Osteoblast (primary cell): ENCODE data around the gene NOS1AP. TPM values are rescaled to one million over a fixed set of nuclear protein-coding genes. Genes with fewer than 3 reads are reported as not detected.

Experiments
- DNase-seq: peaks from one replicate; pipeline ENCODE4 v3.0.0; 2011; ENCODE audit warnings: low spot score, mixed read lengths; ENCODE audit not compliant: insufficient read length; ENCODE audit errors: missing footprints
- H2AFZ ChIP-seq: 2 replicates; pipeline ENCODE4 v1.6.0; 2011; ENCODE audit warnings: mild to moderate bottlenecking, low read length
- H3K27ac ChIP-seq: 2 replicates; pipeline ENCODE4 v1.5.1; 2011; ENCODE audit warnings: mild to moderate bottlenecking, low read depth, low read length, moderate library complexity
- H3K27me3 ChIP-seq: 2 replicates; pipeline ENCODE4 v1.6.0; 2012; ENCODE audit warnings: mild to moderate bottlenecking, control low read depth, inconsistent platforms, low read length, moderate library complexity; ENCODE audit not compliant: insufficient read depth
- H3K36me3 ChIP-seq: 2 replicates; pipeline ENCODE4 v1.5.1; 2011; ENCODE audit warnings: mild to moderate bottlenecking, low read length, control low read depth, moderate library complexity; ENCODE audit not compliant: insufficient read depth
- H3K4me1 ChIP-seq: 2 replicates; pipeline ENCODE4 v1.5.1; 2011; ENCODE audit warnings: mild to moderate bottlenecking, low read length, control low read depth, moderate library complexity; ENCODE audit not compliant: insufficient read depth
- H3K4me2 ChIP-seq: 2 replicates; pipeline ENCODE4 v1.6.0; 2011; ENCODE audit warnings: mild to moderate bottlenecking, low read length; ENCODE audit not compliant: insufficient read depth
- H3K4me3 ChIP-seq: fragments of 200-600 bp; sonication (generic); 3 replicates; pipeline ENCODE4 v1.5.1; 2012; ENCODE audit warnings: mild to moderate bottlenecking, low read length, inconsistent platforms; ENCODE audit not compliant: insufficient read depth
- H3K79me2 ChIP-seq: 2 replicates; pipeline ENCODE4 v1.6.0; 2012; ENCODE audit warnings: mild to moderate bottlenecking, low read length, control low read depth, inconsistent platforms; ENCODE audit not compliant: insufficient read depth
- H3K9me3 ChIP-seq: 2 replicates; pipeline ENCODE4 v1.5.1; 2011; ENCODE audit warnings: low read depth, low read length, control low read depth
- H4K20me1 ChIP-seq: 2 replicates; pipeline ENCODE4 v1.6.0; 2012; ENCODE audit warnings: mild to moderate bottlenecking, low read length, control low read depth; ENCODE audit not compliant: insufficient read depth
- CTCF ChIP-seq: IDR thresholded peaks from 2 replicates; pipeline ENCODE4 v1.5.1; 2011; ENCODE audit warnings: mild to moderate bottlenecking, low read depth, low read length, moderate library complexity; ENCODE audit errors: extremely low read depth
- total RNA-seq: library from RNA; depleted of rRNA; stranded (reverse); fragments of >200 nt; gene quantifications from 2 replicates; pipeline ENCODE4 v1.2.3, GENCODE V29; 2012

Gene NOS1AP
- total RNA-seq, 1 donor: not detected

GRCh38 chr1:162279136-162279498, 209.6 kb downstream of the NOS1AP start:
- DNase-seq: no peak
- H3K4me3 ChIP-seq: no peak overlapping the region
- H3K36me3 ChIP-seq: no peaks in the 10 kb centered on the region
- H4K20me1 ChIP-seq: no peaks in the 10 kb centered on the region
- TF ChIP-seq CTCF: no peak
- no peaks in the 10 kb centered on the region for H3K4me1 ChIP-seq
- no peak overlapping the region for H3K27ac ChIP-seq
- H2AFZ ChIP-seq: no peak overlapping the region
- H3K27me3 ChIP-seq: peaks cover 27% of the 10 kb centered on the region
- no peak overlapping the region for H3K4me2 ChIP-seq
- H3K9me3 ChIP-seq: no peaks in the 10 kb centered on the region
- no peaks in the 10 kb centered on the region for H3K79me2 ChIP-seq

GRCh38 chr1:162281426-162281825, 211.9 kb downstream of the NOS1AP start:
- Histone ChIP-seq H3K79me2 (no peaks in the 10 kb centered on the region), H2AFZ (no peak overlapping the region), H3K27ac (no peak overlapping the region), H3K4me3 (no peak overlapping the region), H3K4me2 (no peak overlapping the region), H3K9me3 (no peaks in the 10 kb centered on the region), H3K27me3 (peaks cover 33% of the 10 kb centered on the region), H4K20me1 (no peaks in the 10 kb centered on the region), H3K36me3 (no peaks in the 10 kb centered on the region), H3K4me1 (no peaks in the 10 kb centered on the region)
- DNase-seq: no peak
- TF ChIP-seq CTCF: no peak

- no peaks in the 10 kb centered on the region for H3K4me1 ChIP-seq
- peaks cover 26% of the 10 kb centered on the region for H3K27me3 ChIP-seq
- no peak overlapping the region for H3K27ac ChIP-seq
- no peaks in the 10 kb centered on the region for H3K79me2 ChIP-seq
- H2AFZ ChIP-seq: no peak overlapping the region
- no peak overlapping the region for H3K4me2 ChIP-seq
- no peaks in the 10 kb centered on the region for H3K36me3 ChIP-seq
- DNase-seq: no peak
- no peaks in the 10 kb centered on the region for H3K9me3 ChIP-seq
- no peaks in the 10 kb centered on the region for H4K20me1 ChIP-seq
- no peak for TF ChIP-seq CTCF
- no peak overlapping the region for H3K4me3 ChIP-seq
Measured at GRCh38 chr1:162283657-162284056, 214.2 kb downstream of the NOS1AP start.

GRCh38 chr1:162284206-162284955, 214.9 kb downstream of the NOS1AP start:
- H3K27me3 ChIP-seq: peaks cover 26% of the 10 kb centered on the region
- H3K4me2 ChIP-seq: no peak overlapping the region
- peak; percentile 63 for DNase-seq
- TF ChIP-seq CTCF: no peak
- H3K4me3 ChIP-seq: no peak overlapping the region
- H3K27ac ChIP-seq: no peak overlapping the region
- H4K20me1 ChIP-seq: no peaks in the 10 kb centered on the region
- no peaks in the 10 kb centered on the region for H3K79me2 ChIP-seq
- H3K9me3 ChIP-seq: no peaks in the 10 kb centered on the region
- H3K36me3 ChIP-seq: no peaks in the 10 kb centered on the region
- H3K4me1 ChIP-seq: no peaks in the 10 kb centered on the region
- H2AFZ ChIP-seq: no peak overlapping the region
